K562 (cell line): ENCODE measurements around the gene ZNF565. TPM values are rescaled to one million over a fixed set of nuclear protein-coding genes. Genes with fewer than 3 reads are reported as not detected.

ENCODE experiments used
- ATAC-seq: fragments of 200-7000 bp; cut with Tn5 transposase; 3 replicates; pipeline ENCODE4 v1.9.1; 2020; ENCODE audit warnings: moderate library complexity
- BruUV-seq: library from RNA; stranded (reverse); fragments of 400-500 nt; replicated peaks from 2 replicates; lab custom pipeline; 2021; lab: Mats Ljungman, UMichigan
- CTCF ChIA-PET: fragments of 300-600 bp; formaldehyde crosslinking; extraction: SDS; loops from one replicate; lab custom pipeline; 2021; ENCODE audit warnings: low intra/inter-chr PET ratio; lab: Yijun Ruan, JAX
- POLR2A ChIA-PET: fragments of 300-600, 350-650 bp; sonication (Branson Sonifier 250); formaldehyde crosslinking; extraction: SDS; loops from one replicate; lab custom pipeline; 2021; ENCODE audit warnings: antibody characterized with exemption, inconsistent platforms; lab: Yijun Ruan, JAX
- DNase-seq, 4 experiments: peaks; one replicate each; pipeline versions ENCODE4 v3.0.0 to v3.0.0-alpha.2; 2011 to 2018; ENCODE audit warnings: low spot score in 3 of 4, mixed read lengths in 3 of 4; ENCODE audit errors: extremely low read depth in 1 of 4
- FAIRE-seq: peaks from 2 replicates; lab custom pipeline; 2011; peaks lifted over from hg19 to GRCh38; lab: Jason Lieb, UNC
- H2AFZ ChIP-seq: 2 replicates; pipeline ENCODE4 v1.6.0; 2011; ENCODE audit warnings: low read depth, low read length, control low read depth, inconsistent platforms
- H3K27ac ChIP-seq: fragments of 200-600 bp; 3 replicates; pipeline ENCODE4 v1.8.0; 2011; ENCODE audit warnings: low read depth, mild to moderate bottlenecking, control low read depth, inconsistent platforms, low read length, moderate library complexity, mixed read lengths; ENCODE audit errors: extremely low read depth
- H3K27me3 ChIP-seq, 2 experiments: fragments of 300-600 bp in 1 of 2; 2 replicates in 1 of 2; 3 replicates in 1 of 2; pipeline versions ENCODE4 v1.6.0 to v1.8.0; 2011; ENCODE audit warnings: inconsistent platforms in 2 of 2, low read length in 2 of 2, mild to moderate bottlenecking in 1 of 2, mixed read lengths in 1 of 2, moderate library complexity in 1 of 2; ENCODE audit not compliant: control insufficient read depth in 2 of 2, insufficient read depth in 2 of 2
- H3K36me3 ChIP-seq: fragments of 300-600 bp; 3 replicates; pipeline ENCODE4 v1.8.0; 2011; ENCODE audit warnings: mild to moderate bottlenecking, low read length, inconsistent platforms; ENCODE audit not compliant: control insufficient read depth, insufficient read depth
- H3K4me1 ChIP-seq, 2 experiments: fragments of 200-600 bp in 1 of 2; replicated peaks in 1 of 2; 2 replicates in 1 of 2; 3 replicates in 1 of 2; pipeline versions ENCODE4 v1.5.1 to v1.8.0; 2011; ENCODE audit warnings: inconsistent platforms in 2 of 2, low read length in 2 of 2, mild to moderate bottlenecking in 1 of 2, mixed read lengths in 1 of 2, moderate library complexity in 1 of 2; ENCODE audit not compliant: control insufficient read depth in 2 of 2, insufficient read depth in 2 of 2
- H3K4me2 ChIP-seq: 2 replicates; pipeline ENCODE4 v1.6.1; 2011; ENCODE audit warnings: low read length, control low read depth, inconsistent platforms, mixed read lengths; ENCODE audit not compliant: insufficient read depth
- H3K4me3 ChIP-seq: fragments of 200-600 bp; sonication (generic), shearing (Covaris generic); 2 replicates; pipeline ENCODE4 v1.5.1; 2016; ENCODE audit warnings: control low read depth, inconsistent platforms
- H3K79me2 ChIP-seq: fragments of 200-600 bp; 3 replicates; pipeline ENCODE4 v1.8.0; 2011; ENCODE audit warnings: low read length, inconsistent platforms; ENCODE audit not compliant: control insufficient read depth, insufficient read depth
- H3K9ac ChIP-seq, 2 experiments: 2 replicates each; pipeline versions ENCODE4 v1.6.0 to v1.6.1; 2011; ENCODE audit warnings: low read depth in 2 of 2, low read length in 2 of 2, control low read depth in 1 of 2, inconsistent platforms in 1 of 2, mild to moderate bottlenecking in 1 of 2, mixed read lengths in 1 of 2; ENCODE audit not compliant: insufficient read depth in 1 of 2
- H3K9me1 ChIP-seq: one replicate; pipeline ENCODE4 v1.6.0; 2011; ENCODE audit warnings: inconsistent platforms, mild to moderate bottlenecking, low read length, moderate library complexity; ENCODE audit not compliant: control insufficient read depth, insufficient read depth
- H3K9me3 ChIP-seq: replicated peaks from 2 replicates; pipeline ENCODE4 v1.5.1; 2011; ENCODE audit warnings: low read depth, low read length, inconsistent platforms; ENCODE audit not compliant: control insufficient read depth, insufficient read depth
- H4K20me1 ChIP-seq: replicated peaks from 2 replicates; pipeline ENCODE4 v1.6.1; 2011; ENCODE audit warnings: low read length, inconsistent platforms, mixed read lengths; ENCODE audit not compliant: control insufficient read depth, insufficient read depth
- CEBPB ChIP-seq: fragments of 450-650 bp; IDR thresholded peaks from 2 replicates; pipeline ENCODE4 v1.6.1; 2016; ENCODE audit warnings: missing genetic modification characterization, missing compliant biosample characterization
- HDAC6 ChIP-seq: IDR thresholded peaks from 2 replicates; pipeline ENCODE4 v1.6.1; 2012; ENCODE audit warnings: low read depth, mild to moderate bottlenecking, control low read depth, inconsistent platforms, low read length, moderate library complexity
- HNRNPK ChIP-seq: fragments of 200-400 bp; formaldehyde crosslinking; IDR thresholded peaks from one replicate; pipeline ENCODE4 v1.6.1; 2018; ENCODE audit warnings: mild to moderate bottlenecking, low read depth, low read length; ENCODE audit not compliant: poor library complexity, severe bottlenecking
- RFX7 ChIP-seq: fragments of 250-450 bp; sonication (Bioruptor Pico); IDR thresholded peaks from 2 replicates; pipeline ENCODE4 v1.5.1; 2021; ENCODE audit warnings: mild to moderate bottlenecking
- STAT5A ChIP-seq: IDR thresholded peaks from 2 replicates; pipeline ENCODE4 v1.6.1; 2012; ENCODE audit warnings: low read length, inconsistent platforms, borderline replicate concordance
- ZNF311 ChIP-seq: fragments of 250-450 bp; sonication (Bioruptor Pico); IDR thresholded peaks from 2 replicates; pipeline ENCODE4 v1.4.0; 2020; ENCODE audit warnings: mild to moderate bottlenecking, moderate library complexity
- WGBS: fragments of 100-300 bp; shearing (Covaris generic); methylation state at CpG from one replicate; pipeline ENCODE4 v1.1.6; 2016; ENCODE audit warnings: low coverage, mixed read lengths; ENCODE audit not compliant: insufficient coverage; ENCODE audit errors: missing lambda C conversion rate; 5-methylcytosine and 5-hydroxymethylcytosine counted together
- in situ Hi-C: fragments of 300-500 bp; cut with MboI; formaldehyde crosslinking; loops from 4 replicates; pipeline ENCODE4 v1.15.0; 2018; ENCODE audit warnings: inconsistent platforms, mixed read lengths
- intact Hi-C: fragments of 100-400 bp; cut with micrococcal nuclease; formaldehyde crosslinking; loops from 2 replicates; pipeline ENCODE4 v1.14.2; 2022
- polyA plus RNA-seq, 8 experiments: library from polyadenylated mRNA; depleted of rRNA in 4 of 8; stranded (reverse) in 5 of 8; unstranded in 3 of 8; fragments of >200 nt; fragmentation: Nextera tagmentation in 2 of 8; fragmentation: Illumina TruSeq in 1 of 8; extraction: Ambion mirVana in 2 of 8; extraction: Trizol in 1 of 8; gene quantifications; 2 replicates each; pipeline versions ENCODE4 v1.2.1 to v1.2.3, GENCODE V29; 2011 to 2014; ENCODE audit warnings: inconsistent platforms in 1 of 8, missing spikeins in 1 of 8
- total RNA-seq, 7 experiments: library from RNA; depleted of rRNA in 6 of 7; stranded (reverse); fragments of >200 nt in 6 of 7; fragmentation: Illumina TruSeq in 2 of 7; extraction: Trizol in 2 of 7; gene quantifications; 2 replicates each; pipeline versions ENCODE4 v1.2.1 to v1.2.3, GENCODE V29; 2011 to 2021; ENCODE audit warnings: low replicate concordance in 1 of 7
- TF ChIP-seq, protein P1 (sequence below): sonication (generic); formaldehyde crosslinking; IDR thresholded peaks from 2 replicates; pipeline ENCODE4 v1.8.0; 2022; ENCODE audit warnings: missing genetic modification reagents, mild to moderate bottlenecking, borderline replicate concordance
- TF ChIP-seq, protein P2 (sequence below): fragments of 250-450 bp; sonication (Bioruptor Pico); IDR thresholded peaks from 2 replicates; pipeline ENCODE4 v1.8.0; 2021; ENCODE audit warnings: mild to moderate bottlenecking, moderate library complexity
- TF ChIP-seq, protein P3 (sequence below): fragments of 250-450 bp; sonication (Bioruptor Pico); IDR thresholded peaks from 2 replicates; pipeline ENCODE4 v1.5.0; 2021
- TF ChIP-seq, protein P4 (sequence below): fragments of 250-450 bp; sonication (Bioruptor Pico); IDR thresholded peaks from 2 replicates; pipeline ENCODE4 v1.5.0; 2021; ENCODE audit warnings: mild to moderate bottlenecking, moderate library complexity

The ZNF565 gene
- total and polyA plus RNA-seq, 9 of the 15 experiments (the other 6 are each of a cell fraction or from before 2014, with no cell fraction given), result 1.3 to 3.2 (median 2.6) TPM

DNA sequence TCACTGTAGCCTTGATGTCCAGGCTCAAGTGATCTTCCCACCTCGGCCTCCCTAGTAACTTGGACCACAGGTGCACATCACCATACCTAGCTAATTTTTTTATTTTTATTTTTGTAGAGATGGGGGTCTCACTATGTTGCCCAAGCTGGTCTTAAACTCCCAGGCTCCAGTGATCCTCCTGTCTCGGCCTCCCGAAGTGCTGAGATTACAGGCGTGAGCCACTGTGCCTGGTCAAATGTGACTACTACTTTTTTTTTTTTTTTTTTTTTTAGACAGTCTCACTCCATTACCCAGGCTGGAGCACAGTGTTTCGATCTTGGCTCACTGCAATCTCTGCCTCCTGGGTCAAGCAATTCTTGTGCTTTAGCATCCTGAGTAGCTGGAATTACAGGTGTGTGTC, 41.6 kb downstream of the ZNF565 start:
- no peak for FAIRE-seq
- intact Hi-C loops, result loop anchor here (5.0 kb wide), 1 partner anchor 111 kb away; no protein-coding TSS in a partner anchor
- in situ Hi-C loops, result loop anchor here (5.0 kb wide), 2 partner anchors 46 to 111 kb away; no protein-coding TSS in a partner anchor

More for the DNA sequence above, 41.6 kb downstream of the ZNF565 start:
- ChIA-PET POLR2A (interaction anchor here (0.6 kb wide), 2 partner anchors 37 to 316 kb away, joined by 3 read pairs; partner anchors contain the start of gene ZNF566), CTCF (interaction anchor here (4.6 kb wide), 1 partner anchor 46 kb away, joined by 49 read pairs; no protein-coding TSS in a partner anchor)
- Histone ChIP-seq H3K4me3 (no peak overlapping the region), H3K36me3 (no peaks in the 10 kb centered on the region), H3K4me2 (no peak overlapping the region), H2AFZ (no peak overlapping the region), H3K9me1 (no peaks in the 10 kb centered on the region), H3K9ac (no peak overlapping the region), H4K20me1 (no peaks in the 10 kb centered on the region), H3K79me2 (no peaks in the 10 kb centered on the region), H3K4me1 (no peaks in the 10 kb centered on the region; a peak in 2 of 5 replicates), H3K27me3 (no peaks in the 10 kb centered on the region), H3K27ac (no peak overlapping the region), H3K9me3 (no peaks in the 10 kb centered on the region)
- 20% methylated on average over 5 of the region's 5 CpGs for WGBS
- TF ChIP-seq STAT5A (no peak), ZNF311 (no peak), HNRNPK (no peak), CEBPB (tag) (no peak), HDAC6 (no peak), RFX7 (CRISPR knock-in tag) (no peak)
- TF ChIP-seq, protein P1, sequence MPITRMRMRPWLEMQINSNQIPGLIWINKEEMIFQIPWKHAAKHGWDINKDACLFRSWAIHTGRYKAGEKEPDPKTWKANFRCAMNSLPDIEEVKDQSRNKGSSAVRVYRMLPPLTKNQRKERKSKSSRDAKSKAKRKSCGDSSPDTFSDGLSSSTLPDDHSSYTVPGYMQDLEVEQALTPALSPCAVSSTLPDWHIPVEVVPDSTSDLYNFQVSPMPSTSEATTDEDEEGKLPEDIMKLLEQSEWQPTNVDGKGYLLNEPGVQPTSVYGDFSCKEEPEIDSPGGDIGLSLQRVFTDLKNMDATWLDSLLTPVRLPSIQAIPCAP, result no peak
- TF ChIP-seq, protein P2, sequence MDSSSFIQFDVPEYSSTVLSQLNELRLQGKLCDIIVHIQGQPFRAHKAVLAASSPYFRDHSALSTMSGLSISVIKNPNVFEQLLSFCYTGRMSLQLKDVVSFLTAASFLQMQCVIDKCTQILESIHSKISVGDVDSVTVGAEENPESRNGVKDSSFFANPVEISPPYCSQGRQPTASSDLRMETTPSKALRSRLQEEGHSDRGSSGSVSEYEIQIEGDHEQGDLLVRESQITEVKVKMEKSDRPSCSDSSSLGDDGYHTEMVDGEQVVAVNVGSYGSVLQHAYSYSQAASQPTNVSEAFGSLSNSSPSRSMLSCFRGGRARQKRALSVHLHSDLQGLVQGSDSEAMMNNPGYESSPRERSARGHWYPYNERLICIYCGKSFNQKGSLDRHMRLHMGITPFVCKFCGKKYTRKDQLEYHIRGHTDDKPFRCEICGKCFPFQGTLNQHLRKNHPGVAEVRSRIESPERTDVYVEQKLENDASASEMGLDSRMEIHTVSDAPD, result no peak
- TF ChIP-seq, protein P3, sequence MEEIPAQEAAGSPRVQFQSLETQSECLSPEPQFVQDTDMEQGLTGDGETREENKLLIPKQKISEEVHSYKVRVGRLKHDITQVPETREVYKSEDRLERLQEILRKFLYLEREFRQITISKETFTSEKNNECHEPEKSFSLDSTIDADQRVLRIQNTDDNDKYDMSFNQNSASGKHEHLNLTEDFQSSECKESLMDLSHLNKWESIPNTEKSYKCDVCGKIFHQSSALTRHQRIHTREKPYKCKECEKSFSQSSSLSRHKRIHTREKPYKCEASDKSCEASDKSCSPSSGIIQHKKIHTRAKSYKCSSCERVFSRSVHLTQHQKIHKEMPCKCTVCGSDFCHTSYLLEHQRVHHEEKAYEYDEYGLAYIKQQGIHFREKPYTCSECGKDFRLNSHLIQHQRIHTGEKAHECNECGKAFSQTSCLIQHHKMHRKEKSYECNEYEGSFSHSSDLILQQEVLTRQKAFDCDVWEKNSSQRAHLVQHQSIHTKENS (CRISPR knock-in tag), result no peak
- TF ChIP-seq, protein P4, sequence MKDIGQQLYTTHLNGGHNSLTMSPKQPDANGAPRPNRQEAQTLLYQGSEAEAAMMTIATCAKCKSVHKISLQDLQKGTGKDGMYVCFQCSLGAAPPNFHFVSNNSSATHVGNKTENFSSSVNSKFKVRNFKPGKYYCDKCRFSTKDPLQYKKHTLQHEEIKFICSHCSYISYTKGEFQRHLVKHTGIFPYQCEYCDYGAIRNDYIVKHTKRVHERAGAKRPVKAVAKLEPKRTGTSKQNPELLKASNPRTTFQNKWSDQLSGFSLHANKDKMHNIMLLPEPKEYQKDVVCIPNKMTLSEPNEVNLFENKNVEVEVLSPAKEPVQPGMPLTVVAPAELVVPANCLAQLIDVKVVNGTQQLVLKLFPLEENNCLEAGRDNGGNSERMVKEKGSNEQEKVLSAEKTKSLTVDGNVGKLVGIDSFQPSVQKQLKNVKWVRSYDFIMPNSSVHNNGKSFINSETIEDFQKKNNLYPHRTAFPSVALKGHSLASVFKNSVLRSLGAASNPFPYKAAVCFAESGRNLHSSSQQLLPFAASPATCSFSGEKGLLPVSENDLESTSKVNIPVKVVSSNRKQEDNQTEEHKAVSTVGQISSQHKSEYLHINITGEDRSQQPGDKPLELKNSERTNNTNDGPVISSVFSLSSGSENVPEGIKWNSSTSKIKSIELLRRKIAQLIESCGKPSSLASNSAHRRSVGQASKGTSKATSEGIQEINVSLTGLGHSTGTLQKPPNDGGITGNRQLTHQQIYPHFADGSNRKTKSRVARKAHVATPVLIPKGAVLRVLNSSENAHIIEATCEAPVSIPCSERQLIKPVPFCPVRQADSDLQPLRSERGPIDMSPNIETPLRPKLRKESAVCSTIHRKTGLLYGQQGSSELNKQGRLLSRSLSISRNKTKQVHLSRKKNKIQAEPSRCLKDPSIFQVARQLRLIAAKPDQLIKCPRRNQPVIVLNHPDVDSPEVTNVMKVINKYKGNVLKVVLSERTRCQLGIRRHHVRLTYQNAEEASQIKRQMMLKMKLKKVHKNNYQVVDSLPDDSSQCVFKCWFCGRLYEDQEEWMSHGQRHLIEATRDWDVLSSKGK (CRISPR knock-in tag), result no peak
- DNase-seq (no peak), ATAC-seq (no peak)
- no TSS peak for BruUV-seq
